Measurements from ENCODE around the gene CRISP1. TPM values are rescaled to one million over a fixed set of nuclear protein-coding genes. Genes with fewer than 3 reads are reported as not detected.
A peak's percentile ranks its signal among the peaks of the same experiment; 100 is the strongest.

The CRISP1 gene
- total and polyA plus RNA-seq, 9 donors, result not detected

- intact Hi-C loops (cut with DNase I), result loop anchor here in 1 of 4 donors (10.0 kb wide), 1 partner anchor 315 kb away; no protein-coding TSS in a partner anchor
- H3K27me3 ChIP-seq, result no peaks in the 10 kb centered on the region
- no peak overlapping the region for H3K4me3 ChIP-seq
- H3K4me1 ChIP-seq (ENCODE audit: insufficient read depth), result no peaks in the 10 kb centered on the region
- H3K9me3 ChIP-seq, result no peaks in the 10 kb centered on the region
- H3K36me3 ChIP-seq, result no peaks in the 10 kb centered on the region
- no peak for DNase-seq
- WGBS, 3 donors, result 37 to 44% (median 41%) methylated on average over 4 of the region's 4 CpGs
- H3K27ac ChIP-seq, result no peak overlapping the region
- TF ChIP-seq POLR2A (IDR thresholded peaks at IDR 0.05), result no peak
- peak in 2 of 3 donors; percentile 24 to 56 for TF ChIP-seq CTCF (IDR thresholded peaks at IDR 0.05)
Observed at GRCh38 chr6:49849213-49849907, 17.0 kb downstream of the CRISP1 start.

- no peak overlapping the region for H3K27ac ChIP-seq
- H3K27me3 ChIP-seq, result no peaks in the 10 kb centered on the region
- WGBS, 3 donors, result 80 to 88% (median 81%) methylated on average over 2 of the region's 2 CpGs
- no peaks in the 10 kb centered on the region for H3K9me3 ChIP-seq
- no peak overlapping the region for H3K4me3 ChIP-seq
- intact Hi-C loops (cut with DNase I), result loop anchor here in 1 of 4 donors (10.0 kb wide), 1 partner anchor 313 kb away; no protein-coding TSS in a partner anchor
- DNase-seq, result no peak
- H3K4me1 ChIP-seq (ENCODE audit: insufficient read depth), result no peaks in the 10 kb centered on the region
- TF ChIP-seq POLR2A (IDR thresholded peaks at IDR 0.05), result no peak
- H3K36me3 ChIP-seq, result no peaks in the 10 kb centered on the region
Observed at GRCh38 chr6:49847673-49848072, 18.7 kb downstream of the CRISP1 start.

GRCh38 chr6:49847014-49847413 is 19.3 kb downstream of the CRISP1 start:
- 93 to 96% (median 93%) methylated on average over 4 of the region's 4 CpGs for WGBS, 3 donors

GRCh38 chr6:49841424-49841823 is 24.9 kb downstream of the CRISP1 start:
- intact Hi-C loops (cut with DNase I), result loop anchor here in 1 of 4 donors (10.0 kb wide), 1 partner anchor 307 kb away; no protein-coding TSS in a partner anchor
- H3K27ac ChIP-seq, result no peak overlapping the region
- TF ChIP-seq EP300 (IDR thresholded peaks at IDR 0.05) (no peak), CTCF (IDR thresholded peaks at IDR 0.05) (no peak), POLR2A (IDR thresholded peaks at IDR 0.05) (no peak)
- H3K27me3 ChIP-seq, result no peaks in the 10 kb centered on the region
- DNase-seq, result no peak
- H3K4me3 ChIP-seq, result no peak overlapping the region
- no peaks in the 10 kb centered on the region for H3K36me3 ChIP-seq
- WGBS, 3 donors, result 81 to 84% (median 83%) methylated on average over 4 of the region's 4 CpGs
- H3K9me3 ChIP-seq, result no peaks in the 10 kb centered on the region
- no peaks in the 10 kb centered on the region for H3K4me1 ChIP-seq (ENCODE audit: insufficient read depth)

More at GRCh38 chr6:49847014-49847413, 19.3 kb downstream of the CRISP1 start:
- TF ChIP-seq CTCF (IDR thresholded peaks at IDR 0.05) (no peak), EP300 (IDR thresholded peaks at IDR 0.05) (no peak), POLR2A (IDR thresholded peaks at IDR 0.05) (no peak)
- Histone ChIP-seq H3K4me1 (ENCODE audit: insufficient read depth) (no peaks in the 10 kb centered on the region), H3K27ac (no peak overlapping the region), H3K9me3 (no peaks in the 10 kb centered on the region), H3K36me3 (no peaks in the 10 kb centered on the region), H3K27me3 (no peaks in the 10 kb centered on the region), H3K4me3 (no peak overlapping the region)
- DNase-seq, result no peak
- intact Hi-C loops (cut with DNase I), result loop anchor here in 1 of 4 donors (10.0 kb wide), 1 partner anchor 312 kb away; no protein-coding TSS in a partner anchor

GRCh38 chr6:49839957-49840356 is 26.4 kb downstream of the CRISP1 start:
- H3K4me1 ChIP-seq (ENCODE audit: insufficient read depth), result no peaks in the 10 kb centered on the region
- no peak overlapping the region for H3K4me3 ChIP-seq
- intact Hi-C loops (cut with DNase I), result loop anchor here in 1 of 4 donors (10.0 kb wide), 1 partner anchor 305 kb away; no protein-coding TSS in a partner anchor
- H3K36me3 ChIP-seq, result no peaks in the 10 kb centered on the region
- no peaks in the 10 kb centered on the region for H3K27me3 ChIP-seq
- H3K27ac ChIP-seq, result no peak overlapping the region
- WGBS, 3 donors, result 90 to 94% (median 90%) methylated on average over 2 of the region's 2 CpGs
- TF ChIP-seq CTCF (IDR thresholded peaks at IDR 0.05) (no peak), POLR2A (IDR thresholded peaks at IDR 0.05) (no peak), EP300 (IDR thresholded peaks at IDR 0.05) (no peak)
- H3K9me3 ChIP-seq, result no peaks in the 10 kb centered on the region
- DNase-seq, result no peak
